Endothelial cell (in vitro differentiated cells): ENCODE data around the gene LEF1. TPM values are rescaled to one million over a fixed set of nuclear protein-coding genes. Genes with fewer than 3 reads are reported as not detected.
"Not testable (repeated sequence)": the region's sequence is repeated elsewhere in the genome, so short reads cannot be mapped to it uniquely, and the experiment has no call there.

Source experiments
- DNase-seq: peaks from one replicate; pipeline ENCODE4 v3.0.0; 2021; ENCODE audit warnings: low spot score
- H3K27ac Mint-ChIP-seq: one replicate; pipeline ENCODE4 v1.8.0; 2021; ENCODE audit warnings: mixed read lengths, inconsistent platforms; ENCODE audit not compliant: unreplicated experiment
- H3K27me3 Mint-ChIP-seq: one replicate; pipeline ENCODE4 v1.8.0; 2021; ENCODE audit warnings: mild to moderate bottlenecking, moderate library complexity, mixed read lengths, inconsistent platforms; ENCODE audit not compliant: unreplicated experiment
- H3K36me3 Mint-ChIP-seq: one replicate; pipeline ENCODE4 v1.8.0; 2021; ENCODE audit warnings: mild to moderate bottlenecking, low read depth, mixed read lengths, inconsistent platforms; ENCODE audit not compliant: unreplicated experiment
- H3K4me1 Mint-ChIP-seq: one replicate; pipeline ENCODE4 v1.8.0; 2021; ENCODE audit warnings: mild to moderate bottlenecking, mixed read lengths, inconsistent platforms; ENCODE audit not compliant: unreplicated experiment
- H3K4me3 Mint-ChIP-seq: one replicate; pipeline ENCODE4 v1.8.0; 2021; ENCODE audit warnings: mild to moderate bottlenecking, mixed read lengths, inconsistent platforms; ENCODE audit not compliant: unreplicated experiment
- H3K9me3 Mint-ChIP-seq: one replicate; pipeline ENCODE4 v1.8.0; 2021; ENCODE audit warnings: mixed read lengths, inconsistent platforms; ENCODE audit not compliant: unreplicated experiment
- total RNA-seq: library from RNA; stranded (reverse); fragmentation: NEBNext Ultra II Directional; extraction: Animal tissue kit (Norgen Biotek cat#: 25700); gene quantifications from one replicate; pipeline ENCODE4 v1.2.1, GENCODE V29; 2021; ENCODE audit not compliant: unreplicated experiment
- TF ChIP-seq, protein P1 (sequence below): fragments of 200-600 bp; sonication (generic); IDR thresholded peaks from one replicate; pipeline ENCODE4 v1.5.0; 2021; ENCODE audit warnings: antibody characterized with exemption; ENCODE audit not compliant: unreplicated experiment

Gene LEF1
- total RNA-seq, 1 donor from 2014 or later: 15.9 TPM

DNA sequence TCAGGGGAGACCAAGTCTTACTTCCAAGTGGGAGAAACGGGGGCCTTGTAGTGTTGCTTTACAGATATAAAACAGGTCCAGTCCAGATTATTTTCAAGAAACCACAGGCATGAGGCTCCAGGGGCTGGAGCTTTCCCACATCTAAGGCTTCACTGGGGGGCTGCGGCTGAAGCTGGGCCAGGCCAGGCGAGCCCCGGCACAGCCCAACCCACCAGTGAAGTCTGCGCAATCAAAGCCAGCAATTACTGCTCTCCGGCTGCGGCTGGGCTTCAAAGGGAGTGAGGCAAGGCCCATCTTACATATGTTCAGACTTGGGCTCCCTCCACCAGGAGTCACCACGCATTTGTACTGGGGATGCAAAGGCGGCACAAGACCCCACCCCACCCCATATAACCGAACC lies 117.4 kb downstream of the LEF1 start:
- H3K4me3 Mint-ChIP-seq: no peak overlapping the region
- TF ChIP-seq, protein P1, sequence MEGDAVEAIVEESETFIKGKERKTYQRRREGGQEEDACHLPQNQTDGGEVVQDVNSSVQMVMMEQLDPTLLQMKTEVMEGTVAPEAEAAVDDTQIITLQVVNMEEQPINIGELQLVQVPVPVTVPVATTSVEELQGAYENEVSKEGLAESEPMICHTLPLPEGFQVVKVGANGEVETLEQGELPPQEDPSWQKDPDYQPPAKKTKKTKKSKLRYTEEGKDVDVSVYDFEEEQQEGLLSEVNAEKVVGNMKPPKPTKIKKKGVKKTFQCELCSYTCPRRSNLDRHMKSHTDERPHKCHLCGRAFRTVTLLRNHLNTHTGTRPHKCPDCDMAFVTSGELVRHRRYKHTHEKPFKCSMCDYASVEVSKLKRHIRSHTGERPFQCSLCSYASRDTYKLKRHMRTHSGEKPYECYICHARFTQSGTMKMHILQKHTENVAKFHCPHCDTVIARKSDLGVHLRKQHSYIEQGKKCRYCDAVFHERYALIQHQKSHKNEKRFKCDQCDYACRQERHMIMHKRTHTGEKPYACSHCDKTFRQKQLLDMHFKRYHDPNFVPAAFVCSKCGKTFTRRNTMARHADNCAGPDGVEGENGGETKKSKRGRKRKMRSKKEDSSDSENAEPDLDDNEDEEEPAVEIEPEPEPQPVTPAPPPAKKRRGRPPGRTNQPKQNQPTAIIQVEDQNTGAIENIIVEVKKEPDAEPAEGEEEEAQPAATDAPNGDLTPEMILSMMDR: no peak
- H3K4me1 Mint-ChIP-seq: peaks cover 29% of the 10 kb centered on the region
- no peak overlapping the region for H3K27ac Mint-ChIP-seq
- peaks cover 4% of the 10 kb centered on the region for H3K36me3 Mint-ChIP-seq
- no peaks in the 10 kb centered on the region for H3K9me3 Mint-ChIP-seq
- H3K27me3 Mint-ChIP-seq: no peaks in the 10 kb centered on the region
- DNase-seq: no peak

DNA sequence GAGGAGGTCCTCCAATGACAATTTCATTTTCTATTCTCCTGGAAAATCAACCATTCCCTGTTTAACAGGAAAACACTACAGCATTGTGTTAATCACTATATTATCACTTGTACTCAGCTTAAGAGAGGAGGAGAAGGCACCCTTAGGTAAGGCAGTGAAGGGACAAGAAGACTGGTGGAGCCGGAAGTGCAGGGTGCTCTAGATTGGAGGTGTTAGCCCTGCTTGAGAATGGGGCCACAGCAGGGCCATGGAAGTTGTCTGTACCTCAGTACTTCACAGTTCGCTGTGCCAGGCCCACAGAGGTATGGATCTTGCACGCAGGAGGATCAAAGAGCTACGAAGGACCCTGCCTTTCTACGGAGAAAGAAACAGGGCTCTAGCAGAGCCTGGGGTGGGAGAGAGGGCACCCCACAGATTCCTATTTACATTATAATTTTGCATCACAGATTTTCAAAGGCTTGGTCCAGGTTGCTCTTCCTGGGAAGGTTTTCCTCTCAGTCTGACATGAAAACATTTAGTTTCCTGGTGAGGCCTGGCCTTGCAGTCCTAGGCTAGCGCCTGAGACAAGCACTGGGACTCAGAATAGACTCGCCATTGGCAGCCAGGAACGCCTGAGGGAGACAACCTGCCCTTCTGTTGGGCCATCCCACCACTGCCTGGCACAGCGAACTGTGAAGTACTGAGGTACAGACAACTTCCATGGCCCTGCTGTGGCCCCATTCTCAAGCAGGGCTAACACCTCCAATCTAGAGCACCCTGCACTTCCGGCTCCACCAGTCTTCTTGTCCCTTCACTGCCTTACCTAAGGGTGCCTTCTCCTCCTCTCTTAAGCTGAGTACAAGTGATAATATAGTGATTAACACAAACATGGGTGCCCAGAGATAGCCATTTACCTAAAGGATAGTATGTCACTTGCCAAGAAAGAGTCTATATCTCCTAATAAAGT lies 118.3 kb downstream of the LEF1 start:
- not testable (repeated sequence) for DNase-seq, H3K9me3 Mint-ChIP-seq, H3K36me3 Mint-ChIP-seq, H3K27ac Mint-ChIP-seq, H3K4me3 Mint-ChIP-seq, H3K27me3 Mint-ChIP-seq
- peaks cover 20% of the 10 kb centered on the region for H3K4me1 Mint-ChIP-seq

DNA sequence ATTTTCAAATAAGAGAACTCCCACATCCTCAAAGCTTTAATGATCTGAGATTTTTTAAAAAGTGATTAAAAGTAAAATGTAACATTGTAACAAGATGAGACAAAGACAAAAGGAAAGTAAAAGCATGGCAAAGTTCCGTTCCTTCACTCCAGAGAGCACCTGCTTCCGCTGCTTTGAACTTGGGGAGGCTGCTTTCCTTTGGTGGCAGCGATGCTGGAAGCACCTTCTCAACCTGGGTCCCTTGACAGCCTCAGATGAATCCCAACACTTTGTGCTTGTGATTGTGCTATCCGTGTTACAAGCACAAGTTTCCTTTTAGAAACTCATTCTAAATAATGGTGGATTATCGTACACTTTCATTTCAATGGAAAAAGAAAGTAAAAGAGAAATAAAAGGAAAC lies 119.3 kb downstream of the LEF1 start:
- H3K4me3 Mint-ChIP-seq: no peak overlapping the region
- peaks cover 20% of the 10 kb centered on the region for H3K4me1 Mint-ChIP-seq
- H3K27ac Mint-ChIP-seq: no peak overlapping the region
- peaks cover 4% of the 10 kb centered on the region for H3K36me3 Mint-ChIP-seq
- no peaks in the 10 kb centered on the region for H3K27me3 Mint-ChIP-seq
- no peaks in the 10 kb centered on the region for H3K9me3 Mint-ChIP-seq
- TF ChIP-seq, protein P1: no peak
- DNase-seq: no peak

DNA sequence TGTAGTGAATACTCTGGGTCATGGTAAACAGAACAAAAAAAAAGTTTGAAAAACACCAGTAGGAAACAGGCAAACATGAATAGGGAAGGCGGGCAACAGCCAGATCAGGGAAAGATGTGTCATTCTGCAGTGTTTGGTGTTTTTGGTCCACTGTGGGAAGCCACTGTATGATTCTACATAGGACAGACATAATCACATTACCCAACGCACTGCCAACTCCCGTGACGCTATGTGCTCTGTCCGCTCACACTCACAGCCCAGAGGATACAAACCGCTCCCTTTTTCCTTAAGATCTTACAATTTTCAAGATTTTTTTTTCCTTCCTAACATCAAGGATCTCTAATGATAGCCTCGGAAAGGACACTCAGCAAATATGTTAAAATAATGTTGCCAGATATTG lies 119.7 kb downstream of the LEF1 start:
- H3K4me3 Mint-ChIP-seq: no peak overlapping the region
- H3K27ac Mint-ChIP-seq: no peak overlapping the region
- peaks cover 20% of the 10 kb centered on the region for H3K4me1 Mint-ChIP-seq
- DNase-seq: no peak
- peaks cover 4% of the 10 kb centered on the region for H3K36me3 Mint-ChIP-seq
- no peaks in the 10 kb centered on the region for H3K27me3 Mint-ChIP-seq
- TF ChIP-seq, protein P1: no peak
- no peaks in the 10 kb centered on the region for H3K9me3 Mint-ChIP-seq

DNA sequence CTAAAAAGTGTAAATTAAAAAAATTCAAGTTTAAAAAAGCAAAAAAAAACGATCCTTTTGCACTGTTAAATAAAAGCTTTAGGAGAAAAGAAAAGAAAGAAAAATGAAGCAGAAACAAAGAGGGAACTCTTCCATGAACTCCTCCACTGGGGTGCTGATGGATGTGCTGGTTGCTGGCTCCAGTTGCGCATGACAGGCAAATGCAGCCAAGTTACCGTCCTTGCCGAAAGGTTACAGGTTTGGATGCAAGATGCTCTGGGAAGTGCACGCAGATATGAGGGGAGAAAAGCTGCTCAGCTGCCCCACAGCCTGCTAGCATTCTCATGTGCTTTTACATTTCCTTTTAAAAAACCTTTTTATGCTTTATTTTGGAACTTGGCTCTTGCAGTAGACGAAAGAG lies 120.6 kb downstream of the LEF1 start:
- Mint-ChIP-seq H3K36me3 (peaks cover 4% of the 10 kb centered on the region), H3K9me3 (no peaks in the 10 kb centered on the region), H3K4me3 (no peak overlapping the region), H3K27me3 (no peaks in the 10 kb centered on the region), H3K27ac (no peak overlapping the region), H3K4me1 (peaks cover 20% of the 10 kb centered on the region)
- TF ChIP-seq, protein P1: no peak
- no peak for DNase-seq
